ENCODE data around the gene GRPEL2. TPM values are rescaled to one million over a fixed set of nuclear protein-coding genes. Genes with fewer than 3 reads are reported as not detected.
"Not testable (repeated sequence)": the region's sequence is repeated elsewhere in the genome, so short reads cannot be mapped to it uniquely, and the experiment has no call there.

Gene GRPEL2
- total RNA-seq, 1 donor from 2014 or later: 22.6 TPM

DNA sequence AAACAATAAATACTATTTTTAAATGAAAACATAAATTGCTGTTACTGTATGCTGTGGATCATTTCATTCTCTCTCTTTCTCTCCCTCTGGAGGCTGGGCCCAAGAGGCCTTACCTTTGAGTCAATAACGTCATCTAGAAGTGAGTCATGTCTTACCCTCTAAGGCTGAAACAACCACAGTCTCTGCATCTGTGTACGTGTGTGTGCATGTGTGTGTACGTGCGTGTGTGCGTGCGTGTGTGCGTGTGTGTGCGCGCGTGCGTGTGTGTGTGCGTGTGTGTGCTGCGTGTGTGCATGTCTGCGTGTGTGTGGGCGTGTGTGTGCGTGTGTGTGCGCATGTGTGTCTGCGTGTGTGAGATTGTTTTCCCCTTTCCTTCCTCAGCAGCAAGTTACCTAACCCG lies 47.4 kb downstream of the GRPEL2 start:
- Mint-ChIP-seq H3K4me3 (no peak overlapping the region), H3K4me1 (ENCODE audit: unreplicated experiment) (peaks cover 5% of the 10 kb centered on the region), H3K9me3 (no peaks in the 10 kb centered on the region), H3K27me3 (no peaks in the 10 kb centered on the region), H3K36me3 (no peaks in the 10 kb centered on the region), H3K27ac (no peak overlapping the region)
- TF ChIP-seq, protein P1, sequence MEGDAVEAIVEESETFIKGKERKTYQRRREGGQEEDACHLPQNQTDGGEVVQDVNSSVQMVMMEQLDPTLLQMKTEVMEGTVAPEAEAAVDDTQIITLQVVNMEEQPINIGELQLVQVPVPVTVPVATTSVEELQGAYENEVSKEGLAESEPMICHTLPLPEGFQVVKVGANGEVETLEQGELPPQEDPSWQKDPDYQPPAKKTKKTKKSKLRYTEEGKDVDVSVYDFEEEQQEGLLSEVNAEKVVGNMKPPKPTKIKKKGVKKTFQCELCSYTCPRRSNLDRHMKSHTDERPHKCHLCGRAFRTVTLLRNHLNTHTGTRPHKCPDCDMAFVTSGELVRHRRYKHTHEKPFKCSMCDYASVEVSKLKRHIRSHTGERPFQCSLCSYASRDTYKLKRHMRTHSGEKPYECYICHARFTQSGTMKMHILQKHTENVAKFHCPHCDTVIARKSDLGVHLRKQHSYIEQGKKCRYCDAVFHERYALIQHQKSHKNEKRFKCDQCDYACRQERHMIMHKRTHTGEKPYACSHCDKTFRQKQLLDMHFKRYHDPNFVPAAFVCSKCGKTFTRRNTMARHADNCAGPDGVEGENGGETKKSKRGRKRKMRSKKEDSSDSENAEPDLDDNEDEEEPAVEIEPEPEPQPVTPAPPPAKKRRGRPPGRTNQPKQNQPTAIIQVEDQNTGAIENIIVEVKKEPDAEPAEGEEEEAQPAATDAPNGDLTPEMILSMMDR (conservative IDR thresholded peaks at IDR 0.05): no peak
- no peak for DNase-seq (ENCODE audit: extremely low spot score, unreplicated experiment)

DNA sequence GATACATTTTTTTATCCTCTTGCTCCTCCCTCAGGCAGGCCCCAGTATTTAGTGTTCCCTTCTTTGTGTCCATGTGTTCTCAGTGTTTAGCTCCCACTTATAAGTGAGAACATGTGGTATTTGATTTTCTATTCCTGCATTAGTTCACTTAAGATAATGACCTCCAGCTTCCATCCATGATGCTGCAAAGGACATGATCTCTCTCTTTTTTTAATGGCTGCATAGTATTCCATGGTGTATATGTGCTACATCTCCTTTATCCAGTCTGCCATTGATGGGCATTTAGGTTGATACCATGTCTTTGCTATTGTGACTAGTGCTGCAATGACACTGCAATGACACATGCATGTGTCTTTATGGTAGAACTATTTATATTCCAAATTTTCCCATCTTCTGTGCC lies 49.7 kb downstream of the GRPEL2 start:
- not testable (repeated sequence) for DNase-seq (ENCODE audit: extremely low spot score, unreplicated experiment); H3K9me3 Mint-ChIP-seq; H3K27me3 Mint-ChIP-seq; H3K4me3 Mint-ChIP-seq; H3K27ac Mint-ChIP-seq; H3K36me3 Mint-ChIP-seq
- peaks cover 18% of the 10 kb centered on the region for H3K4me1 Mint-ChIP-seq (ENCODE audit: unreplicated experiment)

DNA sequence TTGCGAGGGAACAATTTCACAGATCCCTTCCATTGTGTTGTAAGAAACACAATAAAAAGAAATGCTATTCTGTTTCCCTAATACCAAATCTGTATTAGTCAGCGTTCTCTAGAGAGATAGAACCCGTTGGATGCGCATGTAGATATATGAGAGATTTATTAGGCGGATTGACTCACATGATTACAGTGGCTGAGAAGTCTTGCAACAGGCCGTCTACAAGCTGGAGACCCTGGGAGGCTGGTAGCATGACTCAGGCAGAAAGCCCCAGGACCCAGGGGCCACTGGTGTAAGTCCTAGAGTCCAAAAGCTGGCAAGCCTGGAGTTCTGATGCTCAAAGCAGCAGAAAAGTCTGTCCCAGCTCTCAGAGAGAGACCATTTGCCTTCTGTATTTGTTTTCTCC lies 52.2 kb downstream of the GRPEL2 start:
- no peak for DNase-seq (ENCODE audit: extremely low spot score, unreplicated experiment)
- TF ChIP-seq, protein P1 (conservative IDR thresholded peaks at IDR 0.05): no peak
- H3K27ac Mint-ChIP-seq: no peak overlapping the region
- peaks cover 38% of the 10 kb centered on the region for H3K4me1 Mint-ChIP-seq (ENCODE audit: unreplicated experiment)
- no peaks in the 10 kb centered on the region for H3K36me3 Mint-ChIP-seq
- H3K4me3 Mint-ChIP-seq: no peak overlapping the region
- H3K27me3 Mint-ChIP-seq: no peaks in the 10 kb centered on the region
- no peaks in the 10 kb centered on the region for H3K9me3 Mint-ChIP-seq

DNA sequence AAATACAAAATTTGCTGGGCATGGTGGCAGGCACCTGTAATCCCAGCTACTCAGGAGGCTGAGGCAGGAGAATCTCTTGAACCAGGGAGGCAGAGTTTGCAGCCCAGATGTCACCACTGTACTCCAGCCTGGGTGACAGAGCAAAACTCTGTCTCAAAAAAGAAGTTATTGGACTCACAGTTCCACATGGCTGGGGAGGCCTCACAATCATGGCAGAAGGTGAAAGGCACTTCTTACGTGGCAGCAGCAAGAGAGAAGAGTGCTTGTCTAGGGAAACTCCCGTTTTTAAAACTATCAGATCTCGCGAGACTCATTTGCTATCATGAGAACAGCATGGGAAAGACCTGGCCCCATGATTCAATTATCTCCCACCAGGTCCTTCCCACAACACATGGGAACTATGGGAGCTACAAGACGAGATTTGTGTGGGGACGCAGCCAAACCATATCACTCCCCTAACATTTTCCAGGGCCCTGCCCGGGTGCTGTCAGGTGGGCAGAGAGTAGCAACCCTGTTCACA lies 53.5 kb downstream of the GRPEL2 start:
- not testable (repeated sequence) for H3K36me3 Mint-ChIP-seq; H3K9me3 Mint-ChIP-seq; H3K27me3 Mint-ChIP-seq; H3K4me3 Mint-ChIP-seq; H3K27ac Mint-ChIP-seq; DNase-seq (ENCODE audit: extremely low spot score, unreplicated experiment)
- peaks cover 40% of the 10 kb centered on the region for H3K4me1 Mint-ChIP-seq (ENCODE audit: unreplicated experiment)

DNA sequence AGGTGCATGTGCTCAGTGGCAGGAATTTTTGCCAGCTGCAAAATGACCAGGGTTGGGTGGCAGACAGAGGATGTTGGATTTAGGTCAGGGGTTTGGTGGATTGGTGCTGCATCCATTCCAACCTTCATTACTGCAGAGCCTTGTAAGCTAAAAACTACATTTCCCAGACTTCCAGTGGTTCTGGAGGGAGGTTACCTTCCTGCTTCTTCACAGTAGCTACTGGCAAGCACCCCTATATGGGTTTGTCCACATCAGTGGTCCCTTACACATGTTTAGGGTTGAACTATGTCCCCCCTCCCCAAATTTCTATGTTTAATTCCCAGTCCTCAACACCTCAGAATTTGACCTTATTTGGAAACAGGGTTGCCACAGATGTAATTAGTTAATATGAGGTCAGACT lies 54.5 kb downstream of the GRPEL2 start:
- no peaks in the 10 kb centered on the region for H3K9me3 Mint-ChIP-seq
- H3K27me3 Mint-ChIP-seq: no peaks in the 10 kb centered on the region
- H3K36me3 Mint-ChIP-seq: no peaks in the 10 kb centered on the region
- peak overlapping the region; percentile 55 for H3K27ac Mint-ChIP-seq
- no peak overlapping the region for H3K4me3 Mint-ChIP-seq
- DNase-seq (ENCODE audit: extremely low spot score, unreplicated experiment): no peak
- H3K4me1 Mint-ChIP-seq (ENCODE audit: unreplicated experiment): peaks cover 50% of the 10 kb centered on the region
- TF ChIP-seq, protein P1 (conservative IDR thresholded peaks at IDR 0.05): no peak

DNA sequence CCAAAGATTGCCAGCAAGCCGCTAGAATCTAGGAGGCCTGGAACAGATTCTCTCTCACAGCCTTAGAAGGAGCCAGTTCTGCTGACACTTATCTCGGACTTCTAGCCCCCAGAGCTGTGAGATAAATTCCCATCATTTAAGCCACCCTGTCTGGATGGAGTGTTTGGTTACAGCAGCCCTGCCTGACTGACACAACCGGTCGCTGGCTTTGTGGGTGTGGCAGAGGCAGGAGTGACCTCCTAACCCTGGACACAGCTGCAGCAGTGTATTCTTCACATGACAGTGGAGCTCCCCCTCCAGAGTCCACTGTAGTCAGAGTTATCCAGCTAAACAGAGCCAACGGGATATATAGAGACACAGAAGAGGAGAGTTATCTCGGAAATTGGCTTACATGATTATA lies 55.0 kb downstream of the GRPEL2 start:
- Mint-ChIP-seq H3K4me1 (ENCODE audit: unreplicated experiment) (peaks cover 54% of the 10 kb centered on the region), H3K4me3 (no peak overlapping the region), H3K36me3 (no peaks in the 10 kb centered on the region), H3K9me3 (no peaks in the 10 kb centered on the region), H3K27ac (peak overlapping the region; percentile 55), H3K27me3 (no peaks in the 10 kb centered on the region)
- TF ChIP-seq, protein P1 (conservative IDR thresholded peaks at IDR 0.05): no peak
- no peak for DNase-seq (ENCODE audit: extremely low spot score, unreplicated experiment)

DNA sequence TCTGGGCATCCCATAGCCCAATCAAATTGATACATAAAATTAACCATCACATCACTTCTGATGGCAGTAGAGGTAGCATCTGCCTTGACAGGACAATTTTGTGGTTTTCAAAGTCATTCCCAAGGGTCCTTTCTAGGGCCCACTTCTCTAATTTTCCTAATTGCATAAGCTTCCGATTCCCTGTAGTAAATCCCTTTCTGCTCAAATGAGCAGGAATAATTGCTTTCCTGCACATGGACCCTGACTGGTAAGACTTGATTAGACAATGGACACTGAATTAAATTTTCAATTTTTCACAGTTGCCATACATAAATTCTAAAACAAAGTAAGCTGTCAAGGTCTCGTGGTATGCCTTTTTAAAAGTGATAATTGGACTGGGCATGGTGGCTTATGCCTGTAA lies 55.8 kb downstream of the GRPEL2 start:
- Mint-ChIP-seq H3K27ac (peak overlapping the region; percentile 22), H3K9me3 (no peaks in the 10 kb centered on the region)
- TF ChIP-seq, protein P1 (conservative IDR thresholded peaks at IDR 0.05): no peak

More for the DNA sequence above, 55.8 kb downstream of the GRPEL2 start:
- Mint-ChIP-seq H3K27me3 (no peaks in the 10 kb centered on the region), H3K4me1 (ENCODE audit: unreplicated experiment) (peaks cover 60% of the 10 kb centered on the region), H3K4me3 (no peak overlapping the region), H3K36me3 (no peaks in the 10 kb centered on the region)
- no peak for DNase-seq (ENCODE audit: extremely low spot score, unreplicated experiment)
